Measurements from ENCODE around the gene RAX2. TPM values are rescaled to one million over a fixed set of nuclear protein-coding genes. Genes with fewer than 3 reads are reported as not detected.

The RAX2 gene
- total RNA-seq, 1 donor from 2014 or later = not detected

GRCh38 chr19:3784607-3785450, 12.8 kb upstream of the RAX2 start:
- DNase-seq (ENCODE audit: low spot score, unreplicated experiment) = no peak
- Mint-ChIP-seq H3K27ac (no peak overlapping the region), H3K9me3 (ENCODE audit: low read depth) (peaks cover 11% of the 10 kb centered on the region), H3K36me3 (ENCODE audit: insufficient read depth) (peaks cover 5% of the 10 kb centered on the region), H3K27me3 (peaks cover 40% of the 10 kb centered on the region), H3K4me3 (ENCODE audit: low read depth) (peak overlapping the region; percentile 53), H3K4me1 (ENCODE audit: low read depth) (no peaks in the 10 kb centered on the region)
- no peak for TF ChIP-seq CTCF (IDR thresholded peaks at IDR 0.05; ENCODE audit: unreplicated experiment)

- H3K4me3 Mint-ChIP-seq (ENCODE audit: low read depth) = peak overlapping the region; percentile 53
- peaks cover 34% of the 10 kb centered on the region for H3K27me3 Mint-ChIP-seq
- peaks cover 11% of the 10 kb centered on the region for H3K9me3 Mint-ChIP-seq (ENCODE audit: low read depth)
- H3K36me3 Mint-ChIP-seq (ENCODE audit: insufficient read depth) = peaks cover 5% of the 10 kb centered on the region
- DNase-seq (ENCODE audit: low spot score, unreplicated experiment) = no peak
- TF ChIP-seq CTCF (IDR thresholded peaks at IDR 0.05; ENCODE audit: unreplicated experiment) = peak; percentile 16
- no peak overlapping the region for H3K27ac Mint-ChIP-seq
- no peaks in the 10 kb centered on the region for H3K4me1 Mint-ChIP-seq (ENCODE audit: low read depth)
Observed at GRCh38 chr19:3783660-3784584, 11.9 kb upstream of the RAX2 start.

DNA sequence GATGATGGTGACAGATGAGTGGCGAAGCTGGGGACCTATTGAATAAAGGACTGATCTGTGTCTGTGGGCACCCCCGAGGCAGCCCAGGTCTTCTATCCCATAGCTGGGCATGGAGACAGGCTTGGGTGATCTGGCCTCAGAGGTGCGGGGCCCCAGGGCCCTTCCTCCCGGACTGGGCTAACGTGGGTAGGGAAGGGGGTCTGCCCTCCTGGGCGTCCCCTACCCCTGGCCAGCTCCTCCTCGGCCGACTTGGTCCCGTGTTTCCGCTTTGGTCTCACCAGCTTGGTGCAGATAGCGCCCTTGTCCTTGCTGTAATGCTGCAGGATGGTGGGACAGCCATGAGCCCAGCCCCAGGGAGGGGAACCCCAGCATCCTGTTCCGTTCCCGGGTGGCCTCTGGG, 10.9 kb upstream of the RAX2 start:
- H3K4me3 Mint-ChIP-seq (ENCODE audit: low read depth) = no peak overlapping the region
- no peaks in the 10 kb centered on the region for H3K4me1 Mint-ChIP-seq (ENCODE audit: low read depth)
- DNase-seq (ENCODE audit: low spot score, unreplicated experiment) = no peak
- H3K9me3 Mint-ChIP-seq (ENCODE audit: low read depth) = peaks cover 11% of the 10 kb centered on the region
- no peak overlapping the region for H3K27ac Mint-ChIP-seq
- peaks cover 5% of the 10 kb centered on the region for H3K36me3 Mint-ChIP-seq (ENCODE audit: insufficient read depth)
- H3K27me3 Mint-ChIP-seq = peaks cover 30% of the 10 kb centered on the region
- no peak for TF ChIP-seq CTCF (IDR thresholded peaks at IDR 0.05; ENCODE audit: unreplicated experiment)

- TF ChIP-seq CTCF (IDR thresholded peaks at IDR 0.05; ENCODE audit: unreplicated experiment) = no peak
- Mint-ChIP-seq H3K36me3 (ENCODE audit: insufficient read depth) (peaks cover 5% of the 10 kb centered on the region), H3K4me3 (ENCODE audit: low read depth) (no peak overlapping the region), H3K27me3 (peaks cover 27% of the 10 kb centered on the region), H3K9me3 (ENCODE audit: low read depth) (peaks cover 11% of the 10 kb centered on the region), H3K27ac (no peak overlapping the region), H3K4me1 (ENCODE audit: low read depth) (no peaks in the 10 kb centered on the region)
- no peak for DNase-seq (ENCODE audit: low spot score, unreplicated experiment)
Observed at GRCh38 chr19:3782330-3782729, 10.3 kb upstream of the RAX2 start.

- H3K4me3 Mint-ChIP-seq (ENCODE audit: low read depth) = no peak overlapping the region
- H3K27ac Mint-ChIP-seq = no peak overlapping the region
- H3K27me3 Mint-ChIP-seq = peaks cover 22% of the 10 kb centered on the region
- no peaks in the 10 kb centered on the region for H3K4me1 Mint-ChIP-seq (ENCODE audit: low read depth)
- H3K36me3 Mint-ChIP-seq (ENCODE audit: insufficient read depth) = peaks cover 5% of the 10 kb centered on the region
- H3K9me3 Mint-ChIP-seq (ENCODE audit: low read depth) = peaks cover 11% of the 10 kb centered on the region
- no peak for DNase-seq (ENCODE audit: low spot score, unreplicated experiment)
- TF ChIP-seq CTCF (IDR thresholded peaks at IDR 0.05; ENCODE audit: unreplicated experiment) = no peak
Observed at GRCh38 chr19:3781603-3782002, 9.6 kb upstream of the RAX2 start.

Measured in progenitor cell of endocrine pancreas (in vitro differentiated cells).